Measurements from ENCODE around the gene DUSP16. TPM values are rescaled to one million over a fixed set of nuclear protein-coding genes. Genes with fewer than 3 reads are reported as not detected.

DUSP16 gene
- total RNA-seq, 4 donors from 2014 or later: 16.2 to 23.2 (median 19.1) TPM

GRCh38 chr12:12553208-12553785 lies 9.4 kb downstream of the DUSP16 start:
- DNase-seq (ENCODE audit: low spot score in 2 of 2): no peak
- peaks cover 0 to 3% (median 0%) of the 10 kb centered on the region in 3 donors for H3K36me3 ChIP-seq
- H3K4me3 ChIP-seq: no peak overlapping the region
- no peaks in the 10 kb centered on the region for H3K27me3 ChIP-seq
- peaks cover 0 to 26% (median 0%) of the 10 kb centered on the region in 4 donors for H3K4me1 ChIP-seq
- H3K9me3 ChIP-seq: no peaks in the 10 kb centered on the region
- no peak overlapping the region for H3K27ac ChIP-seq
- TF ChIP-seq POLR2A (IDR thresholded peaks at IDR 0.05) (no peak), EP300 (IDR thresholded peaks at IDR 0.05) (no peak)
- TF ChIP-seq, protein P1, sequence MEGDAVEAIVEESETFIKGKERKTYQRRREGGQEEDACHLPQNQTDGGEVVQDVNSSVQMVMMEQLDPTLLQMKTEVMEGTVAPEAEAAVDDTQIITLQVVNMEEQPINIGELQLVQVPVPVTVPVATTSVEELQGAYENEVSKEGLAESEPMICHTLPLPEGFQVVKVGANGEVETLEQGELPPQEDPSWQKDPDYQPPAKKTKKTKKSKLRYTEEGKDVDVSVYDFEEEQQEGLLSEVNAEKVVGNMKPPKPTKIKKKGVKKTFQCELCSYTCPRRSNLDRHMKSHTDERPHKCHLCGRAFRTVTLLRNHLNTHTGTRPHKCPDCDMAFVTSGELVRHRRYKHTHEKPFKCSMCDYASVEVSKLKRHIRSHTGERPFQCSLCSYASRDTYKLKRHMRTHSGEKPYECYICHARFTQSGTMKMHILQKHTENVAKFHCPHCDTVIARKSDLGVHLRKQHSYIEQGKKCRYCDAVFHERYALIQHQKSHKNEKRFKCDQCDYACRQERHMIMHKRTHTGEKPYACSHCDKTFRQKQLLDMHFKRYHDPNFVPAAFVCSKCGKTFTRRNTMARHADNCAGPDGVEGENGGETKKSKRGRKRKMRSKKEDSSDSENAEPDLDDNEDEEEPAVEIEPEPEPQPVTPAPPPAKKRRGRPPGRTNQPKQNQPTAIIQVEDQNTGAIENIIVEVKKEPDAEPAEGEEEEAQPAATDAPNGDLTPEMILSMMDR (IDR thresholded peaks at IDR 0.05): no peak
- 84 to 95% methylated on average over 3 of the region's 3 CpGs for WGBS, 2 donors

- WGBS, 2 donors: 69 to 77% methylated on average over 7 of the region's 7 CpGs
- Histone ChIP-seq H3K36me3 (peaks cover 0 to 3% (median 0%) of the 10 kb centered on the region in 3 donors), H3K27ac (no peak overlapping the region), H3K27me3 (no peaks in the 10 kb centered on the region), H3K9me3 (no peaks in the 10 kb centered on the region), H3K4me1 (peaks cover 0 to 29% (median 0%) of the 10 kb centered on the region in 4 donors), H3K4me3 (no peak overlapping the region)
- TF ChIP-seq, protein P1 (IDR thresholded peaks at IDR 0.05): no peak
- TF ChIP-seq POLR2A (IDR thresholded peaks at IDR 0.05) (no peak), EP300 (IDR thresholded peaks at IDR 0.05) (no peak)
- DNase-seq (ENCODE audit: low spot score in 2 of 2): no peak
Measured at GRCh38 chr12:12551115-12551514, 11.5 kb downstream of the DUSP16 start.

- Histone ChIP-seq H3K27ac (no peak overlapping the region), H3K27me3 (no peaks in the 10 kb centered on the region), H3K9me3 (no peaks in the 10 kb centered on the region), H3K36me3 (peaks cover 0 to 3% (median 0%) of the 10 kb centered on the region in 3 donors), H3K4me3 (no peak overlapping the region), H3K4me1 (peaks cover 0 to 24% (median 0%) of the 10 kb centered on the region in 4 donors)
- WGBS, 2 donors: 92% methylated on average over 2 of the region's 2 CpGs
- DNase-seq (ENCODE audit: low spot score in 2 of 2): no peak
- TF ChIP-seq, protein P1 (IDR thresholded peaks at IDR 0.05): no peak
- TF ChIP-seq EP300 (IDR thresholded peaks at IDR 0.05) (no peak), POLR2A (IDR thresholded peaks at IDR 0.05) (no peak)
Measured at GRCh38 chr12:12550277-12550676, 12.4 kb downstream of the DUSP16 start.

- peaks cover 0 to 24% (median 0%) of the 10 kb centered on the region in 4 donors for H3K4me1 ChIP-seq
- no peaks in the 10 kb centered on the region for H3K27me3 ChIP-seq
- H3K27ac ChIP-seq: no peak overlapping the region
- H3K4me3 ChIP-seq: no peak overlapping the region
- WGBS, 2 donors: 89 to 90% methylated on average over 2 of the region's 2 CpGs
- DNase-seq (ENCODE audit: low spot score in 2 of 2): no peak
- no peaks in the 10 kb centered on the region for H3K9me3 ChIP-seq
- TF ChIP-seq, protein P1 (IDR thresholded peaks at IDR 0.05): no peak
- TF ChIP-seq EP300 (IDR thresholded peaks at IDR 0.05) (no peak), POLR2A (IDR thresholded peaks at IDR 0.05) (no peak)
- peaks cover 0 to 3% (median 0%) of the 10 kb centered on the region in 3 donors for H3K36me3 ChIP-seq
Measured at GRCh38 chr12:12549426-12549825, 13.2 kb downstream of the DUSP16 start.

- DNase-seq (ENCODE audit: low spot score in 2 of 2): no peak
- TF ChIP-seq, protein P1 (IDR thresholded peaks at IDR 0.05): no peak
- TF ChIP-seq EP300 (IDR thresholded peaks at IDR 0.05) (no peak), POLR2A (IDR thresholded peaks at IDR 0.05) (no peak)
- 68 to 70% methylated on average over 2 of the region's 2 CpGs for WGBS, 2 donors
Measured at GRCh38 chr12:12548713-12549112, 13.9 kb downstream of the DUSP16 start.

More at GRCh38 chr12:12548713-12549112, 13.9 kb downstream of the DUSP16 start:
- no peaks in the 10 kb centered on the region for H3K27me3 ChIP-seq
- peak overlapping the region in 1 of 4 donors; percentile 30 for H3K27ac ChIP-seq
- H3K9me3 ChIP-seq: no peaks in the 10 kb centered on the region
- H3K4me1 ChIP-seq: peaks cover 0 to 24% (median 0%) of the 10 kb centered on the region in 4 donors
- H3K36me3 ChIP-seq: peaks cover 0 to 3% (median 0%) of the 10 kb centered on the region in 3 donors
- no peak overlapping the region for H3K4me3 ChIP-seq

Measured in tibial nerve (tissue), 4 donors.